HepG2 (cell line): ENCODE measurements around the gene PPARA. TPM values are rescaled to one million over a fixed set of nuclear protein-coding genes. Genes with fewer than 3 reads are reported as not detected.

Experiments used
- MYC ChIP-seq: sonication (generic); formaldehyde crosslinking; IDR thresholded peaks from 2 replicates; pipeline ENCODE4 v1.9.0; 2021; ENCODE audit warnings: missing genetic modification reagents, borderline replicate concordance
- PHF20 ChIP-seq: sonication (generic); formaldehyde crosslinking; IDR thresholded peaks from 2 replicates; pipeline ENCODE4 v1.5.0; 2020; ENCODE audit warnings: mild to moderate bottlenecking, missing genetic modification reagents
- SALL1 ChIP-seq: sonication (generic); formaldehyde crosslinking; IDR thresholded peaks from 2 replicates; pipeline ENCODE4 v1.8.0; 2022; ENCODE audit warnings: mild to moderate bottlenecking, missing genetic modification reagents
- ZNF552 ChIP-seq: sonication (generic); formaldehyde crosslinking; IDR thresholded peaks from 2 replicates; pipeline ENCODE4 v1.9.0; 2022; ENCODE audit warnings: missing genetic modification reagents, mild to moderate bottlenecking, borderline replicate concordance
- polyA plus RNA-seq, 8 experiments: library from polyadenylated mRNA; depleted of rRNA in 3 of 8; stranded (reverse) in 7 of 8; unstranded in 1 of 8; fragments of >200 nt; fragmentation: Illumina TruSeq in 4 of 8; extraction: Trizol in 4 of 8; gene quantifications; 2 replicates each; pipeline versions ENCODE4 v1.2.1 to v1.2.3, GENCODE V29; 2011 to 2016; ENCODE audit warnings: low read depth in 4 of 8, missing spikeins in 1 of 8, mixed read lengths in 1 of 8; ENCODE audit not compliant: insufficient read depth in 1 of 8
- total RNA-seq, 5 experiments: library from RNA; depleted of rRNA; stranded (reverse); fragments of >200 nt; fragmentation: Illumina TruSeq; extraction: Trizol; gene quantifications; 2 replicates each; pipeline ENCODE4 v1.2.3, GENCODE V29; 2016; ENCODE audit warnings: low read depth in 1 of 5
- TF ChIP-seq, protein P1 (sequence below): sonication (generic); formaldehyde crosslinking; IDR thresholded peaks from 2 replicates; pipeline ENCODE4 v1.8.0; 2022; ENCODE audit warnings: mild to moderate bottlenecking, missing genetic modification reagents, borderline replicate concordance
- TF ChIP-seq, protein P2 (sequence below): IDR thresholded peaks from 2 replicates; pipeline ENCODE4 v1.6.1; 2018; ENCODE audit warnings: missing genetic modification reagents, mild to moderate bottlenecking, missing compliant biosample characterization
- TF ChIP-seq, protein P3 (sequence below), 2 experiments: fragments of 450-650 bp in 1 of 2; sonication (generic) in 1 of 2; formaldehyde crosslinking in 1 of 2; IDR thresholded peaks; 2 replicates each; pipeline versions ENCODE4 v1.6.1 to v1.8.0; 2016 to 2022; ENCODE audit warnings: antibody characterized with exemption in 1 of 2, mild to moderate bottlenecking in 1 of 2, missing genetic modification reagents in 1 of 2
- TF ChIP-seq, protein P4 (sequence below): IDR thresholded peaks from 2 replicates; pipeline ENCODE4 v1.6.1; 2016; ENCODE audit warnings: low read depth, missing genetic modification reagents, missing compliant biosample characterization

The PPARA gene
- total and polyA plus RNA-seq, 2 of the 13 experiments (the other 11 are each of a cell fraction or from before 2014, with no cell fraction given): 18.2 to 24.7 TPM

DNA sequence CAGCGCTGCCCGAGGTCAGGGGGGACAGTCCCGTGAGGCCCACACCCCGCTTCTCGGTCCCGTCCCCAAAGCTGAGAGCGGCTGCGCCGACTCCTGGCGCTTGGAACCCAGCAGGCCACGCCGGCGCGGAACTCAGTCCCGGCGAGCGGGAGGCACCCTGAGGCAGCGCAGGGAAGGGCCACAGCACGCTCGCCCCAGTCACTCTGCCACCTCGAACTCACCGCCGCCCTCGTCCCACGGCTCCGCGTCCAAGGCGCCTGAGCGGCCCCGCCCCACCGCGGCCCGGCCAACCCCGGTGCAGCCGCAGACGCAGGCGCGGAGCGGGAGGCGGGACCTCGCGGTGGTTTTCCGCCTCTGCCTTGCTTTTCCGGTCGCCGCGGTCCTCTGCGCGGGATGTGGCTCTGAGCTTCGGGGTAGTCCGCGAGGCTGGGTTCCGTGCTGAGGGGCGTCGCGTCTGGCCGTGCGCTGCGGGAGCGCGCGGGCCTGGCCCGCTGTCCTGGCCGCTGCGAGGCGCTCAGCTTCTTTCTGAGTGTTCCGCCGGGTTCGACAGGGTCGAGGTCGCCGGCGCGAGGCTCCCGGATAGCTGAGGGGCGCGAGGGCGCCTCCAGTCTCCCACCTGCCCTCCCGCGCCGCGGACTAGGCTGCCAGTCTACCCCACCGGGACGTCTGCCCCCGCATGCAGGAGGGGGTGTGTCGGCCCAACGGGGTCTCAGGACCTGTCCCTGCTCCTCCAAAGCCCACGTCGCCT lies 99.9 kb downstream of the PPARA start, which contains the start of gene CDPF1 (continued):
- TF ChIP-seq, protein P1, sequence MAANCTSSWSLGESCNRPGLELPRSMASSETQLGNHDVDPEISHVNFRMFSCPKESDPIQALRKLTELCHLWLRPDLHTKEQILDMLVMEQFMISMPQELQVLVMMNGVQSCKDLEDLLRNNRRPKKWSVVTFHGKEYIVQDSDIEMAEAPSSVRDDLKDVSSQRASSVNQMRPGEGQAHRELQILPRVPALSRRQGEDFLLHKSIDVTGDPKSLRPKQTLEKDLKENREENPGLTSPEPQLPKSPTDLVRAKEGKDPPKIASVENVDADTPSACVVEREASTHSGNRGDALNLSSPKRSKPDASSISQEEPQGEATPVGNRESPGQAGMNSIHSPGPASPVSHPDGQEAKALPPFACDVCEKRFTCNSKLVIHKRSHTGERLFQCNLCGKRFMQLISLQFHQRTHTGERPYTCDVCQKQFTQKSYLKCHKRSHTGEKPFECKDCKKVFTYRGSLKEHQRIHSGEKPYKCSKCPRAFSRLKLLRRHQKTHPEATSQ (CRISPR knock-in tag): peak; percentile 80; the same call in 1 of the 2 replicates
- TF ChIP-seq SALL1 (CRISPR knock-in tag): peak; percentile 66; the same call in 1 of the 2 replicates
- TF ChIP-seq, protein P2, sequence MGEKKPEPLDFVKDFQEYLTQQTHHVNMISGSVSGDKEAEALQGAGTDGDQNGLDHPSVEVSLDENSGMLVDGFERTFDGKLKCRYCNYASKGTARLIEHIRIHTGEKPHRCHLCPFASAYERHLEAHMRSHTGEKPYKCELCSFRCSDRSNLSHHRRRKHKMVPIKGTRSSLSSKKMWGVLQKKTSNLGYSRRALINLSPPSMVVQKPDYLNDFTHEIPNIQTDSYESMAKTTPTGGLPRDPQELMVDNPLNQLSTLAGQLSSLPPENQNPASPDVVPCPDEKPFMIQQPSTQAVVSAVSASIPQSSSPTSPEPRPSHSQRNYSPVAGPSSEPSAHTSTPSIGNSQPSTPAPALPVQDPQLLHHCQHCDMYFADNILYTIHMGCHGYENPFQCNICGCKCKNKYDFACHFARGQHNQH (CRISPR knock-in tag): peak; percentile 70
- TF ChIP-seq ZNF552 (CRISPR knock-in tag): 0 out of 2 replicates have a peak, but pooled peaks have one; percentile 11
- TF ChIP-seq MYC: peak; percentile 85
- TF ChIP-seq, protein P3, sequence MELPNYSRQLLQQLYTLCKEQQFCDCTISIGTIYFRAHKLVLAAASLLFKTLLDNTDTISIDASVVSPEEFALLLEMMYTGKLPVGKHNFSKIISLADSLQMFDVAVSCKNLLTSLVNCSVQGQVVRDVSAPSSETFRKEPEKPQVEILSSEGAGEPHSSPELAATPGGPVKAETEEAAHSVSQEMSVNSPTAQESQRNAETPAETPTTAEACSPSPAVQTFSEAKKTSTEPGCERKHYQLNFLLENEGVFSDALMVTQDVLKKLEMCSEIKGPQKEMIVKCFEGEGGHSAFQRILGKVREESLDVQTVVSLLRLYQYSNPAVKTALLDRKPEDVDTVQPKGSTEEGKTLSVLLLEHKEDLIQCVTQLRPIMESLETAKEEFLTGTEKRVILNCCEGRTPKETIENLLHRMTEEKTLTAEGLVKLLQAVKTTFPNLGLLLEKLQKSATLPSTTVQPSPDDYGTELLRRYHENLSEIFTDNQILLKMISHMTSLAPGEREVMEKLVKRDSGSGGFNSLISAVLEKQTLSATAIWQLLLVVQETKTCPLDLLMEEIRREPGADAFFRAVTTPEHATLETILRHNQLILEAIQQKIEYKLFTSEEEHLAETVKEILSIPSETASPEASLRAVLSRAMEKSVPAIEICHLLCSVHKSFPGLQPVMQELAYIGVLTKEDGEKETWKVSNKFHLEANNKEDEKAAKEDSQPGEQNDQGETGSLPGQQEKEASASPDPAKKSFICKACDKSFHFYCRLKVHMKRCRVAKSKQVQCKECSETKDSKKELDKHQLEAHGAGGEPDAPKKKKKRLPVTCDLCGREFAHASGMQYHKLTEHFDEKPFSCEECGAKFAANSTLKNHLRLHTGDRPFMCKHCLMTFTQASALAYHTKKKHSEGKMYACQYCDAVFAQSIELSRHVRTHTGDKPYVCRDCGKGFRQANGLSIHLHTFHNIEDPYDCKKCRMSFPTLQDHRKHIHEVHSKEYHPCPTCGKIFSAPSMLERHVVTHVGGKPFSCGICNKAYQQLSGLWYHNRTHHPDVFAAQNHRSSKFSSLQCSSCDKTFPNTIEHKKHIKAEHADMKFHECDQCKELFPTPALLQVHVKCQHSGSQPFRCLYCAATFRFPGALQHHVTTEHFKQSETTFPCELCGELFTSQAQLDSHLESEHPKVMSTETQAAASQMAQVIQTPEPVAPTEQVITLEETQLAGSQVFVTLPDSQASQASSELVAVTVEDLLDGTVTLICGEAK (IDR thresholded peaks at IDR 0.05): no peak
- TF ChIP-seq, protein P3 (CRISPR knock-in tag; IDR thresholded peaks at IDR 0.05): peak; percentile 84
- peak; percentile 79 for TF ChIP-seq PHF20
- TF ChIP-seq, protein P4, sequence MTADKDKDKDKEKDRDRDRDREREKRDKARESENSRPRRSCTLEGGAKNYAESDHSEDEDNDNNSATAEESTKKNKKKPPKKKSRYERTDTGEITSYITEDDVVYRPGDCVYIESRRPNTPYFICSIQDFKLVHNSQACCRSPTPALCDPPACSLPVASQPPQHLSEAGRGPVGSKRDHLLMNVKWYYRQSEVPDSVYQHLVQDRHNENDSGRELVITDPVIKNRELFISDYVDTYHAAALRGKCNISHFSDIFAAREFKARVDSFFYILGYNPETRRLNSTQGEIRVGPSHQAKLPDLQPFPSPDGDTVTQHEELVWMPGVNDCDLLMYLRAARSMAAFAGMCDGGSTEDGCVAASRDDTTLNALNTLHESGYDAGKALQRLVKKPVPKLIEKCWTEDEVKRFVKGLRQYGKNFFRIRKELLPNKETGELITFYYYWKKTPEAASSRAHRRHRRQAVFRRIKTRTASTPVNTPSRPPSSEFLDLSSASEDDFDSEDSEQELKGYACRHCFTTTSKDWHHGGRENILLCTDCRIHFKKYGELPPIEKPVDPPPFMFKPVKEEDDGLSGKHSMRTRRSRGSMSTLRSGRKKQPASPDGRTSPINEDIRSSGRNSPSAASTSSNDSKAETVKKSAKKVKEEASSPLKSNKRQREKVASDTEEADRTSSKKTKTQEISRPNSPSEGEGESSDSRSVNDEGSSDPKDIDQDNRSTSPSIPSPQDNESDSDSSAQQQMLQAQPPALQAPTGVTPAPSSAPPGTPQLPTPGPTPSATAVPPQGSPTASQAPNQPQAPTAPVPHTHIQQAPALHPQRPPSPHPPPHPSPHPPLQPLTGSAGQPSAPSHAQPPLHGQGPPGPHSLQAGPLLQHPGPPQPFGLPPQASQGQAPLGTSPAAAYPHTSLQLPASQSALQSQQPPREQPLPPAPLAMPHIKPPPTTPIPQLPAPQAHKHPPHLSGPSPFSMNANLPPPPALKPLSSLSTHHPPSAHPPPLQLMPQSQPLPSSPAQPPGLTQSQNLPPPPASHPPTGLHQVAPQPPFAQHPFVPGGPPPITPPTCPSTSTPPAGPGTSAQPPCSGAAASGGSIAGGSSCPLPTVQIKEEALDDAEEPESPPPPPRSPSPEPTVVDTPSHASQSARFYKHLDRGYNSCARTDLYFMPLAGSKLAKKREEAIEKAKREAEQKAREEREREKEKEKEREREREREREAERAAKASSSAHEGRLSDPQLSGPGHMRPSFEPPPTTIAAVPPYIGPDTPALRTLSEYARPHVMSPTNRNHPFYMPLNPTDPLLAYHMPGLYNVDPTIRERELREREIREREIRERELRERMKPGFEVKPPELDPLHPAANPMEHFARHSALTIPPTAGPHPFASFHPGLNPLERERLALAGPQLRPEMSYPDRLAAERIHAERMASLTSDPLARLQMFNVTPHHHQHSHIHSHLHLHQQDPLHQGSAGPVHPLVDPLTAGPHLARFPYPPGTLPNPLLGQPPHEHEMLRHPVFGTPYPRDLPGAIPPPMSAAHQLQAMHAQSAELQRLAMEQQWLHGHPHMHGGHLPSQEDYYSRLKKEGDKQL (CRISPR knock-in tag): 0 out of 2 replicates have a peak, but pooled peaks have one; percentile 50
